Midbrain (tissue), 1 donor: ENCODE results near the gene AFF1.

ENCODE experiments used
- DNase-seq: peaks from one replicate; lab custom pipeline; 2025; lab: John Stamatoyannopoulos, UW

Gene AFF1, protein sequence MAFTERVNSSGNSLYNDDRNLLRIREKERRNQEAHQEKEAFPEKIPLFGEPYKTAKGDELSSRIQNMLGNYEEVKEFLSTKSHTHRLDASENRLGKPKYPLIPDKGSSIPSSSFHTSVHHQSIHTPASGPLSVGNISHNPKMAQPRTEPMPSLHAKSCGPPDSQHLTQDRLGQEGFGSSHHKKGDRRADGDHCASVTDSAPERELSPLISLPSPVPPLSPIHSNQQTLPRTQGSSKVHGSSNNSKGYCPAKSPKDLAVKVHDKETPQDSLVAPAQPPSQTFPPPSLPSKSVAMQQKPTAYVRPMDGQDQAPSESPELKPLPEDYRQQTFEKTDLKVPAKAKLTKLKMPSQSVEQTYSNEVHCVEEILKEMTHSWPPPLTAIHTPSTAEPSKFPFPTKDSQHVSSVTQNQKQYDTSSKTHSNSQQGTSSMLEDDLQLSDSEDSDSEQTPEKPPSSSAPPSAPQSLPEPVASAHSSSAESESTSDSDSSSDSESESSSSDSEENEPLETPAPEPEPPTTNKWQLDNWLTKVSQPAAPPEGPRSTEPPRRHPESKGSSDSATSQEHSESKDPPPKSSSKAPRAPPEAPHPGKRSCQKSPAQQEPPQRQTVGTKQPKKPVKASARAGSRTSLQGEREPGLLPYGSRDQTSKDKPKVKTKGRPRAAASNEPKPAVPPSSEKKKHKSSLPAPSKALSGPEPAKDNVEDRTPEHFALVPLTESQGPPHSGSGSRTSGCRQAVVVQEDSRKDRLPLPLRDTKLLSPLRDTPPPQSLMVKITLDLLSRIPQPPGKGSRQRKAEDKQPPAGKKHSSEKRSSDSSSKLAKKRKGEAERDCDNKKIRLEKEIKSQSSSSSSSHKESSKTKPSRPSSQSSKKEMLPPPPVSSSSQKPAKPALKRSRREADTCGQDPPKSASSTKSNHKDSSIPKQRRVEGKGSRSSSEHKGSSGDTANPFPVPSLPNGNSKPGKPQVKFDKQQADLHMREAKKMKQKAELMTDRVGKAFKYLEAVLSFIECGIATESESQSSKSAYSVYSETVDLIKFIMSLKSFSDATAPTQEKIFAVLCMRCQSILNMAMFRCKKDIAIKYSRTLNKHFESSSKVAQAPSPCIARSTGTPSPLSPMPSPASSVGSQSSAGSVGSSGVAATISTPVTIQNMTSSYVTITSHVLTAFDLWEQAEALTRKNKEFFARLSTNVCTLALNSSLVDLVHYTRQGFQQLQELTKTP

DNA sequence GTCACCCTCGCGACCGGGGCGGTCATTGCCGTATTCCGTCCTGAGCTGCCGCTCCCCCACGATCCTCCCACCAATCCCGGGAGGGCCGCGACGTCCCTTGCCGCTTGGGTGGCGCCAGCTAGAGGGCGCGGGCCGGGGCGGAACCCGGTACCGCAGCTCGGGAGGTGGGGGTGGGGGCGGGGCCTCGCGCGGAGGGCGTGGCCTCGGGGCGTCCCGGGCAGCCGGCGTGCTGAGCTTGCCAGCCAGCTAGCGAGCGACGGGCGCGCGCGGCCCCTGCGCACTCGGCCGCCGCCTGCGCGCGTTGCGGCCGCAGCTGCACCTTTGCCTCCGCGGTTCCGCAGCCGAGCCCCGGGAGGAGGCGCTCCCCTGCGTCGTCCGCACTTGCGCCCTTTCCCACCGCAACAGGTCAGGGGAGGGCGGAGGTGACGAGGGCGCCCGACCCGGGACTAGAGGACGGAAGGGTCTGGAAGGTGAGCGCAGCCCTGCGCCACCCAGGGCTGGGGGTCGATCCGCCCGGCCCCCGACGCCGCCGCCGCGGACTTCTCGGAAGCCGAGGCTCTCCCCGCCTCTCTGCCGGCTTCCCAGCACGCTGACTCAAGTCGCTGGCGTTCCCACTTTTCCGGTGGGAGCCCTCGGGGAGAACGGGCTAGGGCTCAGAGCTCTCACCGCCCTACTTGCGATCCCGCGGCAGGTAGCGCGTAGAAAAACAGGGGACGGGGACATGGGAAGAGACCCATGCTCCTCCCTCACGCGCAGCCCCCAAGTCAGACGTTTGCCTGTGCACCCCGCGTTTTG lies at the start of gene AFF1:
AFF1 (plus strand) TSS at position 241 of the 795 bp plus-strand sequence. CDS start 13,523 bp downstream, outside the sequence.
- DNase-seq, result peak; percentile 95

DNA sequence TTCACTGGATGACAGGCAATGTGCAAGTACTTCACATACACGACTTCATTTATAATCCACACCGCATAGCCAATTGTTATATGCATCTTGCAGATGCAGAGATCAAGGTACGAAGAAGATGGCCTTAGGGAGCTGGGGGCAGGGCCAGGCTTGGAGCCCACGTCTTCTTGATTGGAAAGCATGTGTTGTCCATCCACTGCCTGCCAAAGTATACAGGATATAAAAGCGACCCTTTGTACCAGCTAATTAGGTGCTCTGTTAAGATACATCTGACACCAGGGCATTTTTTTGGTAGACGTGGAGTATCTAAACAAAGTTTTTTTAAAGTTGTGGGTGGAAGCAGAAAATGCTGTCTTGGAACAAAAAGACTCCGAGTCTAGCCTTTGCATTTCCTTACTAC lies 44.0 kb upstream of the AFF1 start:
- no peak for DNase-seq

DNA sequence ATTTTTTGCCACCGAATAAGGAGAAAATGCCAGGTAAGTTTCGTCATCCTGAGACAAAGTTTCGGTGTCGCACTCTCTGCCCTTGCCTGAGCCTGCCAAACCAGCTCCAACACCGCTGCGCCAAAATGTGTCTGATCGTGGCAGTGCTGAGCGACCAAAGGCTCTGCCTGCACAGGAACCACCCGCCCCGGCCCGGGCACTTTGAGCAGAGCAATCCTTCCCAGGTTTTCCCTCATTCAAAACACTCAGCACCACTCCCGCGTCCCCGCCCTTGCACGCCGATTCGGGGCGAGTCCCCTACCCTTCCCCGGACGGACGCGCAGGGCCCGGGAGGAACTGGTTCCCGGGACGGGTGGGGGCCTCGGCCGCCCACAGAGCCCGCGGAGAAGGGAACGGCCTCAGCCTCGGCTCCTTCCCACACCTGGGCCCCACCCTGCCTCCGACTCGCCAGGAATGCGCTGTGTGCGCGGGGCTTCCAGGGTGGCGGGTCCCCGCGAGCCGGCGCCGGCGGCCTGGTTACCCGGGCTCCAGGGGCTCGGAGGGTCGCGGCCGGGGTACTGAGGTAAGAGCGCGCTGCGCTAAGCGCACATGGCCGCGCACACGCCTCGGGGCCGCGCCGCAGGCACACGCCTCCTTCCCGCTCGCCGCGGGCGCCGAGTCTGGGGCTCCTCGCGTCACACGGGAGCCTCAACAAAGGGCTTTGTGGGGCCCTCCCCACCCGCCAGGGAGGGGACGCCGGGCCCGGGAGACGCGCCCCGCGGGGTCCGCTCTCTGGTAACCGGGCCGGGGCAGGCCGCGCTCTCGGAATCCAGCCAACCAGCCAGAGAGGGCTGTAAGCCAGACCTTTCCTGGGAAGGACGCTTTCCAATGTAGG lies 42.8 kb upstream of the AFF1 start, which contains the start of gene C4orf36:
C4orf36 (minus strand) TSS at position 661 of the 874 bp plus-strand sequence. CDS start 902 bp downstream, outside the sequence.
- peak; percentile 44 for DNase-seq

DNA sequence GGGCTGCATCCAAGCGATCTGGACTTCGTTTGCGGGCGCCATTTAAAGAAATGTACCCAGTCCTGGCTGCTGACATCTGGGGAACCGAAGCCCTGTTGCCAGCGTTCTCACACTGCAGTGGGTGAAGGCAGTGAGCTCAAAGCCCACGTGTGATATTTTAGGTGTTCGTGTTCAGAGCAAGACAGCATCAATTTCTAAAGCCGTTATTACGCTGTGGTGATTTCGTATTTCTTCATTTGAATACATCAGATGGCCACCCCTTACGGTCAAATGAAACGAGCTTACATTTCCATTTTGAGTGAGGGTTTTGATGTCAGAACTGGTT lies 42.2 kb upstream of the AFF1 start:
- DNase-seq, result peak; percentile 39

DNA sequence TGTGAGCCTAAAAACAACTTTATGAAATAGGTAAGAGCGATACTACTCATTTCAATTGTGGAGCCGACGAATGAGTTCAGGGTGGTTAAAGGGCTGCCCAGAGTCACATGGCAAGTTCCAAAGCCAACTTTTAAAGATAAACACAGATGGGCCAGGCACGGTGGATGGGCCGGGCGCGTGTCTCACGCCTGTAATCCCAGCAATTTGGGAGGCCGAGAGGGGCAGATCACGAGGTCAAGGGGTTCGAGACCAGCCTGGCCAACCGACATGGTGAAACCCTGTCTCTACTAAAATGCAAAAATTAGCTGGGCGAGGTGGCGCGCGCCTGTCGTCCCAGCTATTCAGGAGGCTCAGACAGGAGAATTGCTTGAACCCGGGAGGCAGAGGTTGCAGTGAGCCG lies 41.7 kb upstream of the AFF1 start:
- no peak for DNase-seq

DNA sequence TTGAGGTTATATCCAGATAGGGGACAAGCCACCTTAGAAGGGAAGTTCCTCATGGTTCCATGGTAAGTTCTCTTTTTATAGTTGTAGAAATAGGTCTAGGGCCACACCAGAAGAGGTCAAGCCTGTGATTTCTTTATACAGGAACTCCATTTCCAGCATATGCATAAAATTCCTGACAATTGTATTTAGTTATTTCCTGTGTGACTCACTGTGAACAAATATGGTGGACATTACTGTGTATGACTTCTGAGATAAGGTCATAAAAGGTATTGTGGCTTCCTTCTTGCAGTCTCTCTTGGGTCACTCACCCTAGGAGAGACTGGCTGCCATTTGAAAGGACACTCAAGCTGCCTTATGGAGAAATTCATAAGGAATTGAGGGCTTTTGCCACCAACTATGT lies 40.4 kb upstream of the AFF1 start:
- DNase-seq, result no peak

DNA sequence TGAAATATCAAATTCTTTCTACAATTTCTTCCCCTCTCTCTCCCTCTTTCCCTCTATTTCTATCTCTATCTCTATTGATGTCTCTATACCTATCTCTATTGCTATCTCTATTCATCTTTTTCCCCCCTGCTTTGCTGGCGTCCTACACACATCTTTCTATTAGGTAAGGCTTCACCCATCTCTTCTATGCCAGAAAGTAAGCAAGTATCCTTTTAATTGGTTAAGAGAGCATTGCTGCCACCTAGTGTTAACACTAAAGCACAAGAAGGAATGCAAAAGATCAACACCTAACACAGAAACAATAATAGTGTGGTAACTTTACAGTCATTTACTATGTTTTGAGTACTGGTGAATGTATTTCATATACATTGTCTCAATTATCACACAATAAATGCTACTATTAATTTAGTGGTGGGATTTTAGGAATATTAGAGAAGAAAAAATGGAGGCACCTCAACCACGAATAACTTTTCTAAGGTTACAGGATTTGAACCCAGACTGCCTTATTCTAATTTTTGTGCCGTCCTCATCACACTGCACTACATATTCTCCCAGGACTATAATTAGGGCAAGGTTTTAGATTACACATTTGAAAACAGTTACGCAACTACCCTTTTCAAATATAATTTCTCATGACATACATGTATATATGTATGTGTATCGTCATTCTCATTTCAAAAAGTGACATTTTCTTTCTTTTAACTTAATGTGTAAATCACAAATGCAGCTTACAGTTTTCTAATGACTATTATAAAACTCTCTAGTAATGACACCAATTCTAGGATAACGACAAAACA lies 38.9 kb upstream of the AFF1 start:
- DNase-seq, result peak; percentile 77

DNA sequence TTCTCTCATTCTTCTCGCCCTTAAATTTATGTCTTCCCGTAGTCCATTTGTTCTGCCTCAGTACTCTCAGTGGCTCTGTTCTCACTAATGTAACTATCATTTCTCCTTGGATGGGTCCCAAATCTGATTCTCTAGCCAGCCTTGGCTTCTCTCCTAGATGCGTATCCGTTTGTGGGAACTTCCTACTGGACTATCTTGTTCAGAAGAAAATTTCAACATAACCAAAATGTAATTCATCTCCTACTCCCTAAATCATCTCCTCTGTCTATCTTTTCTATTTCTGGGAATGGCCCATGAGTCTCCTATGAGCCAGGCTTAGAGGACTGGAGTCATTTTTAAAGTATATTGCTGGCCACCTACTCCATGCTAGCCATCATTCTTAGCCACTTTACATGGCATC lies 38.2 kb upstream of the AFF1 start:
- DNase-seq, result no peak

DNA sequence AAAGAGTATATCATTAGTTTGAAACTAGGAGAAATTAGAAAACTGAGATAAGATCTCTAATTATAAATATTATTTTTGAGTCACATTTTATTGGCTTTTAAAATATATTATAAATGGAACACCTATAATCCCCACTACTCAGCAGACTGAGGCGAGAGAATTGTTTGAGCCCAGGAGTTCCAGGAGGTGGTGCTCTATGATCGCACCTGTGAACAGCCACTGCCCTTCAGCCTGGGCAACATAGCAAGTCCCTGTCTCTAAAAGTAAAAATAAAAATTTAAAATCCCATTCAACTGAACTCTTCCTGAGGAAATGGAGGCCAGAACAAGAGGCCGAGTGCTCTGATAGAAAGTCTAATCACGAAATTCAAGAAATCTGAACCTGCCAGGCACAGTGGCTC lies 36.2 kb upstream of the AFF1 start:
- no peak for DNase-seq

DNA sequence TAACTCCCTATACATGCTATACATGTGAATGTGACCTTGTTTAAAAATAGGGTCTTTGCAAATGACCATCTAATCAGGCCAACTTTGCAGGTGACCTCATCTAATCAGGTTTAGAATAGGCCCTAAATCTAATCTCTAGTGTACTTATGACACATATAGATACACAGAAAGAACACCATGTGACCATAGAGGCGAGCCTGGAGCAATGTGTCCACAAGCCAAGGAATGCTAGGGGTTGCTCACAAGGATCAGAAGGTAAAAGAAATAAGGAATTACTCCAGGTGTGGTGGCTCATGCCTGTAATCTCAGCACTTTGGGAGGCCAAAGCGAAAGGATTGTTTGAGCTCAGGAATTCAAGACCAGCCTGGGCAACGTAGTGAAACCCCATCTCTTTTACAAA lies 32.9 kb upstream of the AFF1 start:
- DNase-seq, result no peak

DNA sequence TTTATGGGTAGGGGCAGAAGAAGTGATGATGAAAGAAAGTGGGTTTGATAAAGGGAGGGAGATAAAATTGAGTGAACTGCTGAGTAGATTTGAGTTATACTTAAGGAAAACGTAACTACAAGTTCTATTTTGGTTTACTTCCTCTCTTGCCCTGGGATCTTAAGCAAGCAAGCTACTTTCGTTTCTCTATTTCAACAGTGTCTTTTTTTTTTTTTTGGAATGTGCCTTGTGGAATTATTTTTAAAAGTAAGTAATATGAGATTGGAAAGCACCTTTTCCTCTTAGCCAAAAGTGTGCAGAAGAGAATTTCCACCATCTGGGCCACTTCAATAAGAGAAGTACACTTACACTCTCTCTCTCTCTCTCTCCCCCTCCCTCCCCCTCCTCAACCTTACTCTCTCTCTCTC lies 26.6 kb upstream of the AFF1 start:
- DNase-seq, result no peak

DNA sequence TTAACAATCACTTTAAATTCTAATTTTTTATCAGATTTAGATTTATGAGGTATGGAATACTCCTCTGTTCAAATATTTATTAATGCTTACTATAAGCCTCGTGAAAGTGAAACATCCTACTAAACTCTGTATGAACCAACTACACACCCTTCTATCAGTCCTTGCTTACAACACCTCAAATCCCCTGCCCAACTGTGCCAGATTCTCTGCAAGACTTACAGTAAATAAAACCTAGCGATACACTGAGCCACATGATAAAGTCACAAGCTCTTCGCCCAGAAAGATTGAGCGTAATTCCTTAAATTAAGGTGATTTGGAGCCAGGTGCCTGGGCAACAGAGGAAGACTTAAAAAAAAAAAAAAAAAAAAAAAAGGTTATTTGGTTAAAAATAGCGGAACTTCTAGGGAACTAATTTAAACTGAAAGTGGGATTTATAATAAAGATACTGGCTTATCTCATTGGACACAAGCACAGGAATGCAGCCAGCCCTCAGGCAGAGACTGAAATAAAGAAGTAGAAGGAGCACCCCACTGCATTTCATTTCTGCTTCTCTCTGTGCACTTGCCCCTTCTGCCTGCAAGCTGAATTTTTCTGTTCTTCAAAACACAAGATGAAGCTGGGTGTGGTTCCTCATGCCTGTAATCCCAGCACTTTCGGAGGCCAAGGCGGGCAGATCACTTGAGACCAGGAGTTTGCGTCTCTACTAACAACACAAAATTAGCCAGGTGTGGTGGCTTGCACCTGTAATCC lies 25.1 kb upstream of the AFF1 start:
- no peak for DNase-seq

DNA sequence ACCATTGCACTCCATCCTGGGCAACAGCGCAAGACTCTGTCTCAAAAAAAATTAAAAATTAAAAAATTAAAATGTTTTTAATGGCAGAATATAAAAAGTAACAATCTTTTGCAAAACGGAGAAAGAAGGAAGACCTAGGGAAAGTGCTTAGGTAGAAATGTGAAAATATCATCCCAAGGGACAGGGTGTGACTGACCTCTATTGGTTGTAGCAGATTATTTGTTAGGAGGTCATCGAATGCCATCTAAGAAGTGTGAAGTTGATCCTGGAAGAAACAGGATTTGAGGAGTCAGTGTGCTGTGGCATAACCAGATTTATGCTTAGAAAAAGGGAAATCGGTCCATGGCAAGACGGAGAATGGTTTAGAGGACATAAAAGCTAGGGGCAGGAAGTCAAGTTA lies 24.4 kb upstream of the AFF1 start:
- no peak for DNase-seq

DNA sequence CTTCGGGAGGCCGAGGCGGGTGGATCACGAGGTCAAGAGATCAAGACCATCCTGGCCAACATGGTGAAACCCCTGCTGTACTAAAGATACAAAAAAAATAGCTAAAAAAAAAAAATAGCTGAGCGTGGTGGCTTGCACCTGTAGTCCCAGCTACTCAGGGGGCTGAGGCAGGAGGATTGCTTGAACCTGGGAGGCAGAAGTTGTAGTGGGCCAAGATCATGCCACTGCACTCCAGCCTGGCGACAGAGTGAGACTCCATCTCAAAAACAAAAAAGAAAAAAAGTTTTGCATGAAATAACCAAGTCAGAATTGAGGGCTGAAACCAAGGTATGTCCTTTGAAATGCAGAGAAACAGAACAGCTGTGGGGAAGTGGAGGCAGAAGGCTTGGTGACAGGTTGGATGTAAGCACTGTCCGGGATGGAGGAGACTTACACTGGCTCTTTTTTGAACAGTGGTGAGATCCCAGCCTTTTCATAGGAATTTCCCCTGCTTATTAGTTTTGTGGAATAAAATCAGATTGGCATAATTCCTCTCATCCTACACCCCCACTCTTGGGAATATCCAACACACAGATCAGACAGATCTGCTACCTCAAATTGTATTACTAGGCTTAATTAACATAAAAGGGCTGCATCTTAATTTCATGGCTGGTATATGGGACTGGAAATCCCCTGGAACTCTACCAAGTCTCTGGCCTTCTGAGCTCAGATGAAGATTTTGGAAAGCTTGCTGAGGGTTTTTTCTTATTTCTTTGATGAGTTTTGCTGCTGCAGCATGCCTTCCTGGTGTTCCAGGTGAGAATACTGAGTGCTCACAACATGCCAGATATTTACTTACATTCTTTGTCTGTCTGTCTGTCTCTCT lies 23.8 kb upstream of the AFF1 start:
- DNase-seq, result no peak

DNA sequence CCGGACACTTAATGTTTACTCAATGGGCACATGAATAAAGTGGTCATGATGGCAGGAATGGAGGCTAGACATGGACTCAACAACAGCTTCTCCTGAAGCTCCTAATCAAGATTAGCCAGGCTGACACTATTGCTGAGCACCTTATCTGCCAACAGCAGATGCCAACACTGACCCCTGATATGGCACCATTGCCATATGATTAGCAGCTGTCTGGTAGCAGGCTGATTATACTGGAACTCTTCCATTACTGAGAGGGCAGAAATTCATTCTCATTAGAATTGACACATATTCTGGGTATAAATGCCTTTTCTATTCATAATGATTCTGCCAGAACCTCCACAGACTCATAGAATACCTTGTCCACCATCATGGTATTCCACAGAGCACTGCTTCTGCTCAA lies 18.4 kb upstream of the AFF1 start:
- no peak for DNase-seq

DNA sequence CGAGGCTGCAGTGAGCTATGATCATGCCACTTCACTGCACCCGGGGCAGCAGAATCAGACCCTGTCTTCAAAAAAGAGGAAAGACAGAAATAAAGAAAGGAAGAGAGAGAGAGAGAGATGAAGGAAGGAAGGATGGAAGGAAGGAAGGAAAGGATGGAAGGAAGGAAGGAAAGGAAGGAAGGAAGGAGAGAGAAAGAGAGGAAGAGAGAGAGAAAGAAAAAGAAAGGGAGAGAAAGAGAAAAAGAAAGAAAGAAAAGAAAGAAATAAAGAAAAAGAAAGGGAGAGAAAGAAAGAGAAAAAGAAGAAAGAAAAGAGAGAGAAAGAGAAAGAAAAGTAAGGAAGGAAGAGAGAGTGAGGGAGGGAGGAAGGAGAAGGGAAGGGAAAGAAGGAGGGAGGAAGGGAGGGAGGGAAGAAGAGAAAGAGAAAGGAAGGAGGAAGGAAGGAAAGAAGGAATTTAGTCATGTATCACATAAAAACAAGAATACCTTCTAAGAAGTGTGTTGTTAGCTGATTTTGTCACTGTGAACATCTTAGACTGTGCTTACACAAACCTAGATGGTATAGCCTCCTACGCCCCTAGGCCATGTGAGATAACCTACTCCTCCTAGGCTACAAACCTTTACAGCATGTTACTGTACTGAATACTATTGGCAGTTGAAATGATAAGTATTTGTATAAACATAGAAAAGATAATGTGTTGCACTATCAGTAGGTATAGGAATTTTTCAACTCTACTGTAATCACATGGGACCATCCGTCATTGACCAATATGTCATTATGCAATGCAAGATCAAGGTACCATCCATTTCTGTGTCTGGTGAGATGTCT lies 17.4 kb upstream of the AFF1 start:
- DNase-seq, result no peak

DNA sequence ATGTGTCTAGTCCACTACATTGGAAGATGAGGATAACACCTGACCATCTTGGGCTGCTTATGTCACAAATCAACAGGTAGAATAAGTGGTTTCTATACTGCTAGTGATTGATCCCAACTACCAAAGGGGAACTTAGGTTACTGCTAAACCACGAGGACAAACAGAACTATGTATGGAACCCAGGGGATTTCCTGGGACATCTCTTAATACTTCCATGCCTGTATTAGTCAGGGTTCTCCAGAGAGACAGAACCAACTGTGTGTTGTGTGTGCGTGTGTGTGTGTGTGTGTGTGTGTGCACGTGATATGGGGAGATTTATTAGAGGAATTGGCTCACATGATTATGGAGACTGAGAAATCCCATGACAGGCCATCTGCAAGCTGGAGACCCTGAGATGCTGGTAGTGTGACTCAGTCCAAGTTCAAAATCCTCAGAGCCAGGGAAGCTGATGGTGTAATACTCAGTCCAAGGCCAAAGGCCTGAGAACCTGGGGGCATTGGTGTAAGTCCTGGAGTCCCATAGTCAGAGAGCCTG lies 16.2 kb upstream of the AFF1 start:
- DNase-seq, result no peak
